ENCODE data around the gene SLC26A6.

The SLC26A6 gene

GRCh38 chr3:48628277-48629017 is 6.8 kb downstream of the SLC26A6 start:
- no peaks in the 10 kb centered on the region for H3K27me3 ChIP-seq (ENCODE audit: insufficient read depth, poor library complexity, severe bottlenecking)
- no peak overlapping the region for H3K4me3 ChIP-seq (replicated peaks; ENCODE audit: insufficient read depth, low read length)
- TF ChIP-seq CTCF (IDR thresholded peaks at IDR 0.05; ENCODE audit: insufficient read depth, low read length), result no peak
- no peak for TF ChIP-seq GABPA (IDR thresholded peaks at IDR 0.05; ENCODE audit: low read depth)
- TF ChIP-seq SPI1 (IDR thresholded peaks at IDR 0.05; ENCODE audit: borderline replicate concordance, low read depth), result no peak
- TF ChIP-seq POLR2AphosphoS5 (IDR thresholded peaks at IDR 0.05; ENCODE audit: low read depth), result no peak
- TF ChIP-seq REST (IDR thresholded peaks at IDR 0.05; ENCODE audit: insufficient replicate concordance, low read depth), result no peak
- DNase-seq (ENCODE audit: low read depth in 1 of 2, low spot score in 1 of 2), result no peak
- H3K27ac ChIP-seq (replicated peaks), result no peak overlapping the region

GRCh38 chr3:48625600-48625999 is 9.7 kb downstream of the SLC26A6 start:
- H3K27me3 ChIP-seq (ENCODE audit: insufficient read depth, poor library complexity, severe bottlenecking), result no peaks in the 10 kb centered on the region
- H3K27ac ChIP-seq (replicated peaks), result no peak overlapping the region
- DNase-seq (ENCODE audit: low read depth in 1 of 2, low spot score in 1 of 2), result no peak
- no peak for TF ChIP-seq REST (IDR thresholded peaks at IDR 0.05; ENCODE audit: insufficient replicate concordance, low read depth)
- no peak for TF ChIP-seq GABPA (IDR thresholded peaks at IDR 0.05; ENCODE audit: low read depth)
- TF ChIP-seq SPI1 (IDR thresholded peaks at IDR 0.05; ENCODE audit: borderline replicate concordance, low read depth), result no peak
- no peak for TF ChIP-seq POLR2AphosphoS5 (IDR thresholded peaks at IDR 0.05; ENCODE audit: low read depth)
- TF ChIP-seq CTCF (IDR thresholded peaks at IDR 0.05; ENCODE audit: insufficient read depth, low read length), result no peak
- no peak overlapping the region for H3K4me3 ChIP-seq (replicated peaks; ENCODE audit: insufficient read depth, low read length)

GRCh38 chr3:48624767-48625166 is 10.5 kb downstream of the SLC26A6 start:
- TF ChIP-seq GABPA (IDR thresholded peaks at IDR 0.05; ENCODE audit: low read depth), result no peak
- no peak for TF ChIP-seq REST (IDR thresholded peaks at IDR 0.05; ENCODE audit: insufficient replicate concordance, low read depth)
- TF ChIP-seq CTCF (IDR thresholded peaks at IDR 0.05; ENCODE audit: insufficient read depth, low read length), result no peak
- no peak for TF ChIP-seq SPI1 (IDR thresholded peaks at IDR 0.05; ENCODE audit: borderline replicate concordance, low read depth)
- TF ChIP-seq POLR2AphosphoS5 (IDR thresholded peaks at IDR 0.05; ENCODE audit: low read depth), result no peak
- DNase-seq (ENCODE audit: low read depth in 1 of 2, low spot score in 1 of 2), result no peak

More at GRCh38 chr3:48624767-48625166, 10.5 kb downstream of the SLC26A6 start:
- no peak overlapping the region for H3K27ac ChIP-seq (replicated peaks)
- no peaks in the 10 kb centered on the region for H3K27me3 ChIP-seq (ENCODE audit: insufficient read depth, poor library complexity, severe bottlenecking)
- no peak overlapping the region for H3K4me3 ChIP-seq (replicated peaks; ENCODE audit: insufficient read depth, low read length)
